ENCODE results near the gene GALNT13.

Gene GALNT13

DNA sequence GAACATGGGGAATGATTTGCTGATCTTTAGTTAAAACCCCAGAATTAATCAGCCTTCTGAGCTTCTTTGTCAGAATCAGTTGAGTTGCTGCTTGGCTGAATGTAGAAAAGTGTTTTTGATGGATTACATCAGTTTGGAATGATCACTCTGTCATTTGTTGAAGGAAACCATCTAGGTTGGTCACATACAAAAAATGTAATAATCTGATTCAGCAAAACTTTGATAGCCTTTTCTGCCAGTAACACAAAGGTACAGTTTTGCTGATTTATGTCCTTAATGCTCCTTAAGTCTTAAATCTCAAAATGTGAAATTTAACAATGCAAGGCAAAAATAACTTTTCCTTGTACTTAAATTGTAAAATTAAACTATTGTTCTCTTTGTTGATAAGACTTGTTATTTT, 74.3 kb downstream of the GALNT13 start:
- DNase-seq (ENCODE audit: low spot score) = no peak

DNA sequence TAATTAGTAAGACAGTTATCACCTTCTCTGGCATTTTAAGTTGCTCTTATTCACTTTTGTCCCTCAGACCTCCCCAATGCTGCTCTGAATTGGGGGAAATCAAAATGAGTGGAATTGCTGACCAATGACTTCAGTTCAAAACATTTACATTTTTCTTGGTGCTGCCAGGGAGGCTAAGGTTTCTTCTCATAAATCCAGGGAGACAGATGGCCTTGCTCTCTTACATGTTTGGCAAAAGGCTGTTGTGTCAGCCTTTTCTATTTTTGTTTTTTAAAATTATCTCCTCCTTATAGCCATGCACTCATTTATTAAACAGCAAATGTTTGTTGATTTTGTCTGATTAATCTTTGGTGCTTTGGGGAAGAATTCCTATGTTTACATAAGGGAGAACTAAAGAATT, 82.0 kb downstream of the GALNT13 start:
- DNase-seq (ENCODE audit: low spot score) = no peak

DNA sequence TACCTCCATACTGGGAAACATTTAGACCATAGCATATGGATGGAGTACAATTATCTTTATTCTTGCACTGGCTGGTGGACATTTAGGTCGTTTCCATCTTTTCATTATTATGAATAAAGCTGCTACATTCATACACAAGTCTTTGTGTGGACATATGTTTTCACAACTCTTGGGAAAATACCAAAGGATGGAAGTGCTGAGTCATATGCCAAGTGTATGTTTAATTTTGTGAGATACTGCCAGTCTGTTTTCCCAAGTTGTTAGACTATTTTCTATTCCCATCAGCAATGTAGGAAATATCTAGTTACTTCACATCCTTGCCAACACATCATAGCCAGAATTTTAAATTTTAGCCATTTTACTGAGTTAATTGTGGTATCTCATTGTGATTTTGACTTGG, 91.5 kb downstream of the GALNT13 start:
- no peak for DNase-seq (ENCODE audit: low spot score)

DNA sequence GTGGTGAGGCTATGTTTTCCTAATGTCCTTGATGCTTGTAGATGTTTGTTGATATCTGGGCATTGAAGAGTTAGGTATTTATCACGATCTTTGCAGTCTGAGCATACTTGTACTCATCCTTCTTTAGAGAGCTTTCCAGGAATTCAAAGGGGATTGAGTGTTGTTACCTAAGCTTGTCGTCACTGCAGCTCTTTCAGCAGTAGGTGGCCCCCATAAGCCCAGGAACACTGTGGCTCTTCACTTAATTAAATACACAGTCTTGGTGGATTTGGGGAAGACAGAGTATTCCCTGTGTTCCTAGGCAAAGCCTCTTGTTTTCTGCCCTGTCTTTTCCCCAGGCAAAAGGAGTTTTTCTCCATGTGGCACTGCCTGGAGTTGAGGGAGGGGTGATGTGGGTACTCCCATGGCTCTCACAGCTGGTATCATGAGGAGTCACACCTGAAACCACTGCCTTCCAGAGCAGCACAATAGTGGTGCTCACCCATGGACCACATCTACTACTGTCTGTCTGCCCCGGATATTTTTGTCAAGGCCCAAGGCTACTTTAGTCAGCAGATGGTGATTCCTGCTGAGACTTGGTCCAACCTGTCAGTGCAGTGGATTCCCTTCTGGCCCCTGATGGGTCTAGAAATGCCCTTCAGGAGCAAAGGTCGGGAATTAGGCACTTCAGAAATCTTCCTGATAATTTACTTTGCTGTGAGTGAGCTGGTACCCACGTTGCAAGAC, 95.7 kb downstream of the GALNT13 start:
- no peak for DNase-seq (ENCODE audit: low spot score)

DNA sequence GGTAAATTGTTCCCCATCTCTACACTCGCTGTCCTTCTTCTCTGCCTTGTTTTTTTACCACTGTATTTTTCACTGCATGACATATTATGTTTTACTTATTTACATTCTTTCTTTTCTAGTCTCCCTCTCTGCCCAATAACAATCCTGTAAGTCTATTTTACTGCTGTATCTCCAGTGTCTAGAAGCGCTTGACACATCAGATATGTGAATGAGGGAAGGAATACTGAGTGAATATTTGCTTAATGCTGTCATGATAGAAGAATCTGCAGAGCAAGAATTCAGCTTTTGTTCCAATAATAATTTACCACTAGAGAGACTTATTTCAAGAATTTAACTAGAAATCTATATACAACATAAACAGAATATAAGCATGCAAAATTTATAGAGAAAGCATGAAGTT, 99.5 kb downstream of the GALNT13 start:
- DNase-seq (ENCODE audit: low spot score) = no peak

DNA sequence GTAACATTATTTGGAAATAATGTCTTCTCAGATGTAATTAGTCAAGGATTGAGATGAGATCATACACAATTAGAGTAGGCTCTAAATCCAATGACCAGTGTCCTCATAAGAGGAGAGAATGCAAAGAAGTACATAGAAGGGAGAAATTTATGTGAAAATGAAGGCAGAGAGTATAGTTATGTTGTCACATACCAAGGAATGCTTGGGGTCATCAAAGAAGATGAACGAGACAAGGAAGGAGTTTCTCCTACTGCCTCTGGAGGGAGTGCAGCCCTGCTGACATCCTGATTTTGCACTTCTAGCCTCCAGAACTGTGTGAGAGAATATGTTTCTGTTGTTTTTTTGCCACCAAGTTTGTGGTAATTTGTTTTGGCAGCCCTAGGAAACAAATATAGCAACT, 100.1 kb downstream of the GALNT13 start:
- no peak for DNase-seq (ENCODE audit: low spot score)

DNA sequence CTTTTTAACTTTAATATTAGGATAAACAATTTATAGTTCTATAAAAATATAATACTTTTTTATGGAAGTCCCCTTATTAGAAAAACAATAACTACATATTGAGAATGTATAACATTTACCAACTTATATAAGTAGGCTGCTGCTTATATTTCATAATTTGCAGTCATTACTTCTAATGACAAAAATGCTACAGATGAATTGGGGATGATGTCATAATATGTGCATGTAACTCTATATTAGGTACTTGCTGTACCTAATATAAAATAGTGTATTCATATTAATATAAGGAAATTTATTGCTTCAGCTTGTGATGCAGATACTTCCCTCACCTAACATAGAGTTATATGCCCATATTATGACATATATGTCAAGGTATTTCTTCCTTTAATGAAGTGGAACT, 100.7 kb downstream of the GALNT13 start:
- DNase-seq (ENCODE audit: low spot score) = no peak

DNA sequence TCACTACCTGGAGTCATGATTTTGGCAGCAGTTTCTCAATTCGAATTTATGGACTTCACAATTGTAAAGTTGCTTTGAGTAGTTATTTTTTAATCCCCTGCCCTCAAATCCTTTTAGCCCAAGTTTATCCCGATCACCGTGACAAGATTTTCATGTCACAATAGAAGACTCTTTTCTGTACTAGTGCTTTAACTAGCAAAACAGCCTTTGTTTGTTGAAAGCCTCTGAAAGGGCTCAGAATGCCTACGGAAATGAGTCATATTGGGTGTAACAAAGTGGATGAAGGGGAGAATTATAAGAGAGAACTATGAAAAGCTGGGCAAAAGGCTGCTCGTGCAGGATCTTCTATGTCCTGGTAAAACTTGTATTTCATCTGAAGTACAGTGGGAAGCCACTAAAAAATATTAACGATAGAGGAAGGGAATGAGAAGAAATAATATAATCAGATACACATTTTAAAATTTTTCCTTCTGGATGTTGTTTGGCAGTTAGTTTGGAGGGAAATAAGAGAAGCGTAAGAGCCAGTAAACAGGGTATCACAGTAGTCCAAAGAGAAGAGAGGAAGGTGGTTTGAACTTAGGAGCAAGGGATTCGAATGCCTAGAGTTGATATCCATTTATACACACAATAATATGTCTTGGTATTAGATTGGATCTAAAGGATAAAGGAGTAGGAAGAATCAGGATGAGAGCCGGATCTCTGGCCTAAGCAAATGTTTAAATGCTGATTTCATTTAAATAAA, 114.9 kb downstream of the GALNT13 start:
- DNase-seq (ENCODE audit: low spot score) = no peak

DNA sequence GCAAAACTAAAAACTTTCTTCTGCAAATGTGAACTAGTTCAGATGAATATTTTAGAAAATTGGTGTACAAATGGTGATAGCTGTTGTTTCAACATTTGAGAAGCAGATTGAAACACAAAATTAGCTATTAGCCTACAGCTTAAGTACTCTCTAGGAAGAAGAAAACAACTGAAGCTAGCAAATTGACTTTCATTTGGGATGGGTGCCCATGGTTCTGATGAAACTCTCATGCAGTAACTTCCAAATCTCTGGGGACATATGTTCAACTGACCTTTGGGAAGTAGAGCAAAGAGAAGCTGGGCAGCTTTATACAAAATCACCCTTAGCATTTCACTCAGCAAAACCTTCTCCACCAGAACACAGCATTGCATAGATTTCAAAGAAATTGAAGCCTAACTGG, 119.0 kb downstream of the GALNT13 start:
- DNase-seq (ENCODE audit: low spot score) = no peak

DNA sequence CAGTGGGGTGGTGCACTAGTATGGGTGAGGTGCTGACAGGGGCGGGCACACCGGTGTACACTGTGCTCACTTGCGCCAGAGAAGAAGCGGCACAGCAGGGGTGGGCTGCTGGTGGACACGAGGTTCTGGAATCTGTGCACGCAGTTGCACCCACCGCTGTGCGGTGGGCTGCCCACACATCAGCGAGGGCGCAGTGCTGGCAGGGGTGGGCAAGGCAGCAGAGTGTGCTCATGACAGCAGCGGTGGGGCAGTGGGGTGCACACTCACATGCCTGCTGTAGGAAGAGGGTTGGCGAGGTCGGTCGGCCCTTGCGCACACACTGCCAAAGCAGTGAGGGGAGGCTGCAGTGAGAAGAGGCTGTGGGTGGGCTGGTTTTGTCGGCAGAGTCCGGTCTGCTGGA, 141.8 kb downstream of the GALNT13 start:
- DNase-seq (ENCODE audit: low spot score) = no peak

DNA sequence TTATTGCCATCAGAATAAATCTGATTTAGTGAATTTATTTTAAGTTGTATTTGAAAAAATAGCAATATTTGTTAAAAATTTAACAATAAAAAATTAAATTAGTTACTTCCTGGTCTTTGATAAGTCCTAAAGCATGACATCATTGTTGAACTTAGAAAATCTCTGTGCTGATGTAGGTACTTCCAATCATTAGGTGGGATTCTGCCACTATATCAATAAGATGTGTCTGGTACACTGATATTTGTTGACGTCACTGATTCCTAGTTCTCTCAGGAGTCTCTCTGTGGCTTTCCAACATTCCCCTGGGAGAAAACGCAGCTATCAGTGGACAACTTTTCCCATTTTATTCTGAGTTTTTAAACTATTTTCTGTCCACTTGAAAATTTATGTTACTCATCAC, 143.5 kb downstream of the GALNT13 start:
- no peak for DNase-seq (ENCODE audit: low spot score)

DNA sequence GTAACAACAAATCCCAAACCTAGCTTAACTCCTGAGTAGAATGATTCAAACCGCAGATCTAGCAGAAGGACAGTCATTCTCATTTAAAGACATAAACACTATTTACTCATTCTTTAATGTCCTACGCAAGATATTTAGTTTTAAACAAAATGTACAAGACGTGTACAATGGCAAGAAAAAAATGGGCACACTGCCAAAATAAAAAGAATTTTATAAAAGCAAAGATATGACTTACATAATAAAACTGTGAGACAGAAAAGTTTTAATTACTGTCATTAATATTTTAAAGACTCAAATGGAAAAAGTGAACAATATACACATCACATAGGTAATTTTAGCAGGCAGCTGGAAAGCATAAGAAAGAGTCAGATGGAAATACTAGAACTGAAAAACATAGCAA, 157.8 kb downstream of the GALNT13 start:
- DNase-seq (ENCODE audit: low spot score) = no peak

DNA sequence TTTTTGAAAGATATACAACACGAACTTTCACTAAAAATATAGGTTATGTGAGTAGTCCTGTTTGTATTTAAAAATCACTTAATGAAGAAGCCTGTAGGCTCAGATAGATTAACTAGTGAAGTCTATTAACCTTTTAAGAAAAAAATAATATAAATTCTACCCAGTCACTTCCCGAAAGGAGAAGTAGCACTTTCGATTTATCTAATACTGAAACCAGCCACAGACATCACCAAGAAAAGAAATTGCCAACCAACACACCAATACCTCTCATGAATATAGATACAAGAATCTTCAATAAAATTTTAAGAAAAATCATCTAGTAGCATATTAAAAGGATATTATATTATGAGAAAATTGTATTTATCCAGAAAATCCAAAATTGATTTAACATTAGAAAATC, 160.5 kb downstream of the GALNT13 start:
- no peak for DNase-seq (ENCODE audit: low spot score)

DNA sequence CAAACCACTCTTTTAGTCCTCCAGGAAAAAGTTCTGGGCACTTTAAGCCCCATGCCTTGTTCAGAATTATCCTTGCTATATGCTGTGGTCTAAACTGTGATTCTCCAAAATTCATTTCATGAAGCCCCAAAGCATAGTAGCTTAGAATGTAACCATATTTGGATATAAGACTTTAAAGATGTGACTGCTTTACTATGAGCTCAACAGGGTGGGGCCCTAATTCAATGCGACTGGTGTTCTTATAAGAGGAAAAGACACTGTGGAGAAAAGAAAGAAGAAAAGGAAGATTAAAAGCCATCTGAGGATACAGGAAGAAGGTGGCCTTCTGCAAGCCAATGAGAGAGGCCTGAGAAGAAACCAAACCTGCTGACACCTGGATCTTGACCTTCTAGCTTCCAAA, 174.8 kb downstream of the GALNT13 start:
- DNase-seq (ENCODE audit: low spot score) = no peak

DNA sequence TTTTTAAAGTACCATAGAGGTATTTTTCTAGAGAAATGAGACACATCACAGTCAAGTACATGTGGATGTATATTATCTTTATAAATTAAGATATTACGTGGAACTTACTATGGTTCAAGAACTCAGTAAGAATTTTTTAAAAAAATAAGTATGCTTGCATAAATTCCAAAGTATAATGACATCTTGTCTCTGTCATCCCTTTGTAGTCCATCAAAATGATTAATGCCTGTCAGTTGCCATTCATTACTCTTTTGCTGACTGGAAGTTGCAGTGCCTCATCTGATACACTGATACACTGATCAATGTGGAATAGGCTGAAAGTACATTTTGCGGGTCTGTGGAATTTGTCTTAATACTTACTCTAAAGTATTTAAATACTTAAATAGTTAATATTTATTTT, 177.2 kb downstream of the GALNT13 start:
- no peak for DNase-seq (ENCODE audit: low spot score)

DNA sequence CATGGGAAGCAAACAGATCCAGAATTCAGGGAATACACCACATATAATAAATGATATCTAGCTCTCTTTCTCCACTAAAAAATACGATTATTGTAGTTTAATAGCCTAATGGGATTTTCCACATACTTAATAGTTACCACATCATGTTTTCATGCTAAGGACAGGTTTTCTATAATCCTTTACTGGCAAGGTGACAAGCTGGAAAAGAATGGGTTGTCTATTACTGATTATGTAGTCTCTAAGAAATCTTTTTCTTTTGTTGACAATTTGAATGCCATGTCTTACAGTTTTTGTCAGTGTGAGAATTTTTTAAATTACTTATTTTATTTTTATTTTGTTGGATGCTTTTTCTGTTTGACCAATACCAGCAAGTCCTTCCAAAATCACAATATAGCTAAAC, 177.8 kb downstream of the GALNT13 start:
- DNase-seq (ENCODE audit: low spot score) = no peak

DNA sequence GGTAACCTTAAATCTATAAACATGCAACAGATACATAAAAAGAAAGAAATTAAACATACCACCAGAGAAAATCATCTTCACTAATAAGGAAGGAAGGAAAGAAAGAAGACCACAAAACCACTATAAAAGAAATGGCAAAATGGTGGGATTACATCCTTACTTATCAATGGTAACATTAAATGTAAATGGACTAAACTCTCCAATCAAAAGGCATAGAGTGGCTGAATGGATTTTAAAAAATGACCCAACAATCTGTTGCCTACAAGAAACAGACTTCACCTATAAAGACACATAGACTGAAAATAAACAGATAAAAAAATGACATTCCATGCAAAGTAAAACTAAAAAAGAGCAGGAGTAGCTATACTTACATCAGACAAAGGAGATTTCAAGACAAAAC, 195.4 kb downstream of the GALNT13 start:
- DNase-seq (ENCODE audit: low spot score) = no peak

DNA sequence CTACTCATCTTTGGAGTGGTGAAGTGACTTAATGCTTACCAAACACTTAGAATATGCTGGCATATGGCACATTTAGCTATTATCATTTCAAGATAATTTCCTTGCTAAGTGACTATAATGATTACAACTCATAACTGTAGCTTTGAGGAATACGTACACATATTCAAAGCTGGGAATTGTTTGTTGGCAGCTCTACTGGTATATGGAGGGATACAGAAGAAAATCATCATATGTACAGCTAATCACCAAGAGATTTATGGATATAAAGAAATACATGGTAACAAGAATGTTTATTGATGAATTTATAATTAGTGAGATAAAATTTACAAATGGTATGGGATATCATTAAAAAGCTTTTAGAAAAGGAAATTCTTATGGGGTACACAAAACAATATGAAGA, 207.2 kb downstream of the GALNT13 start:
- DNase-seq (ENCODE audit: low spot score) = no peak

DNA sequence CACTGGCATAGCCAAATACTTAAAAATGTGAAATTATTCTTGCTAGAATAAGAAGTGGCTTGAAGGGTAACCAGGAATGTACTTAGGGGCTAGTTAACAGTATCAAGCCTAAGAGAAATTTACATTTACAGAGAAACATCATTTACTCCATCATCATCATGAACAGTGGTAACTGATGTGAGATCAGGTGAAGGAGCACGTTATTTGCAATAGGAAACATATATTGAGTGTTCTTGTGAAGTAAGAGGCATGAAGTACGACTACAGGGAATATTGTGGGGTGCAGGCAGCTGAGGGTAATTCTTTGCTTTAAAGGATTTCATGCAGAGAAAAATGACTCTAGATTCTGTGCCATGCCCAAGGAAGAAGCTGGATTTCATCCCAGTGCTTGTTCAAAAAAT, 220.8 kb downstream of the GALNT13 start:
- no peak for DNase-seq (ENCODE audit: low spot score)

DNA sequence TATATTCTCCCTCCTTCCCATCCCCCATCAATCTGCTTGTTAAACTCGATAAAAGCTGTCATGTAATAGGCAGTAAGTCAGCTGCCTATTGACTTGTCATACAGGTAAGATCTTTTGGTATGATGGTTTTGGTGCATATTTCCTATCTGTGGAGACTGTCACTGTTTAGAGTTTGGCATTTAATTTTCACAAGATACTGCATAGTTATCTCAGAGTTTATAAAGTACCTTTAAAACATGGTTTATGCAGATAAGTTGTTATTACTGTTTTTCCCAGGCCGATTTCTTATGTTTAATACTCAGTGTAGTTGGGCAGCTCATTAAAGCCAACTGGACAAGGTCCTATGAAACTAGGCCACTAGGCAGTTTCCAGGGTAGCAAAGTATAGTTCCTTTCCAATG, 222.1 kb downstream of the GALNT13 start:
- no peak for DNase-seq (ENCODE audit: low spot score)

DNA sequence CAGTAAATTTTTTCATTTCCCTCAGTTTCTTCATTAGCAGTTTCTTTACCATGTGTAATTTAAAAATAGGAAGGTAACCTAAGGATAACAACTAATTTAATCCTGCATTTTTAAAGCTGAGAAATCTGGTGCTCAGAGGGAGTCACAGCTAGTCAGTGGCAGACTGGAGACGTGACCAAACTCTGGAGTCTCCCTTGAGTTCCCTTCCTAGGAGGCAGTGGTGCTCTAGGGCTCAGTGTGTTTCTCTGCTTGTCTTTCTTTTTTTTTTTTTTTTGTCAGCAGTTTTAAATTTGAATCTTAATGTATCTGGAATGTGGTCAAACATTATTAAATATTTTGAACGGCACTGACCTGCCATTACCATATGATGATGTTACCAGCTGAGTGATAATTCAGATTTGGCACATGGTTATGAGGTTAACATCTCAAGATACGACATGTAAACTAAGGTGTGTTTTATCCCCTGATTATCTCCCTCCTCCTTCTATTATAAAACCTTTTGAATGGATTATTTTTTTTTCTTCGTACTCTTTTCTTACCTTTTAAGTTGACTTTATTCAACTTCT, 226.2 kb downstream of the GALNT13 start:
- DNase-seq (ENCODE audit: low spot score) = no peak

DNA sequence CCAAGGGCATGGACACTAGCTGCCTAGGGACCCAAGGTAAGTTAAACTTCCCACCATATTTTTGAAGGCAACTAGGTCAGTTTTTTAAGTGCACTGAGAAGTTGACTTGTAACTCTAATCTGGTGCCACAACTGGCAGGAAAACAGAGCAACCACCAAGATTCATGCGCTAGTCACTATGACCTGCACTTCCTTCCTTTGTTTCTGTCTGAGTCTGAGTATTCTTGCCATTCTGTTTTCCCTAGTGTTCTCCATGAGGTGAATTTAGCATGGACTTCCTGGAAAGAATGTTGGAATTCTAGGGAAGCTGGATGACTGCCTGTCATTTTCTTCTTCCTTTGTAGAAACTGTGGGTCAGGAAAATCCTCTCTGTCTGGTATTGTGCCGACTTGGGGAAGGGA, 249.0 kb downstream of the GALNT13 start:
- DNase-seq (ENCODE audit: low spot score) = no peak

DNA sequence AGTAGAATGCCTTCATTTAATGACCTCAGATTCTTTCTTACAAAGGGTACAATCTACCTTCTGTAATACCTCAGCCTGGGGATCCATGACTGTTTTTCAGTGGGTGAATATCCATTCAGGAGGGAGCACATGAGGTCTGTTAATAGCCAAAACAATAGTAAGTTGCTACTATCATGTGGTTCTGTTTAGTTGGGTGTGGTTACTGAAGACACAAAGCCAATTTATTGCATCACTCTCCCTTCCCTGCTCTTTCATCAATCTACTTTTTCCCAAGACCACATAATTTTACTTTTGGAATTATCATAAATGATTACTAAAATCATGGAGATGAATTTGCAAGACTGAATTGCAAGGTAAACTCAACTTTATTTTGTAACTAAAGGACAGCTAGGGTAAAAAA, 254.2 kb downstream of the GALNT13 start:
- DNase-seq (ENCODE audit: low spot score) = no peak

DNA sequence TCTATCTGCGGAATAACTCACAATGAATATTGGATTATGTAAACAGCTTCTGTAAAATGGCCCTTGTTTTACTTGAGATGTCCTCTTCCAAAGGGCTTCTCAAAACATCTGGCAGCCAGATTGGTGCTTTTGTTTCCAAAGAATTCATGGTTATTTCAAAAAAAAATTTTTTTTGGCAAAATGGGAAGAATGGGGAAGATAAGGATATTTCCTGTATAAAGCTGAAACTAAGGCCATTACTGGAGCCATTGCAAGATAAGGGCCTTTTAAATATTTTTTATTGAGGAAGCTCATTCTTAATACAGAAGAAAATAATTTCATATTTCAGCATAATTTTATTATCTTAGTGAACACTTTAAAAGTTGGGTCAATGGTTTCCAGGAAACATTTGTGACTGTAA, 259.1 kb downstream of the GALNT13 start:
- no peak for DNase-seq (ENCODE audit: low spot score)

Measured in CD4-positive, alpha-beta T cell treated with Interleukin-15 for 4 hours (primary cell).